K562 (cell line): ENCODE measurements around the gene OLIG2. TPM values are rescaled to one million over a fixed set of nuclear protein-coding genes. Genes with fewer than 3 reads are reported as not detected.

Experiments used
- ATAC-seq: fragments of 200-7000 bp; cut with Tn5 transposase; 3 replicates; pipeline ENCODE4 v1.9.1; 2020; ENCODE audit warnings: moderate library complexity
- BruUV-seq: library from RNA; stranded (reverse); fragments of 400-500 nt; replicated peaks from 2 replicates; lab custom pipeline; 2021; lab: Mats Ljungman, UMichigan
- CTCF ChIA-PET: fragments of 300-600 bp; formaldehyde crosslinking; extraction: SDS; loops from one replicate; lab custom pipeline; 2021; ENCODE audit warnings: low intra/inter-chr PET ratio; lab: Yijun Ruan, JAX
- POLR2A ChIA-PET: fragments of 300-600, 350-650 bp; sonication (Branson Sonifier 250); formaldehyde crosslinking; extraction: SDS; loops from one replicate; lab custom pipeline; 2021; ENCODE audit warnings: antibody characterized with exemption, inconsistent platforms; lab: Yijun Ruan, JAX
- DNase-seq, 4 experiments: peaks; one replicate each; pipeline versions ENCODE4 v3.0.0 to v3.0.0-alpha.2; 2011 to 2018; ENCODE audit warnings: low spot score in 3 of 4, mixed read lengths in 3 of 4; ENCODE audit errors: extremely low read depth in 1 of 4
- FAIRE-seq: peaks from 2 replicates; lab custom pipeline; 2011; peaks lifted over from hg19 to GRCh38; lab: Jason Lieb, UNC
- H2AFZ ChIP-seq: 2 replicates; pipeline ENCODE4 v1.6.0; 2011; ENCODE audit warnings: low read depth, low read length, control low read depth, inconsistent platforms
- H3K27ac ChIP-seq: fragments of 200-600 bp; 3 replicates; pipeline ENCODE4 v1.8.0; 2011; ENCODE audit warnings: low read depth, mild to moderate bottlenecking, control low read depth, inconsistent platforms, low read length, moderate library complexity, mixed read lengths; ENCODE audit errors: extremely low read depth
- H3K27me3 ChIP-seq, 2 experiments: fragments of 300-600 bp in 1 of 2; 2 replicates in 1 of 2; 3 replicates in 1 of 2; pipeline versions ENCODE4 v1.6.0 to v1.8.0; 2011; ENCODE audit warnings: inconsistent platforms in 2 of 2, low read length in 2 of 2, mild to moderate bottlenecking in 1 of 2, mixed read lengths in 1 of 2, moderate library complexity in 1 of 2; ENCODE audit not compliant: control insufficient read depth in 2 of 2, insufficient read depth in 2 of 2
- H3K36me3 ChIP-seq: fragments of 300-600 bp; 3 replicates; pipeline ENCODE4 v1.8.0; 2011; ENCODE audit warnings: mild to moderate bottlenecking, low read length, inconsistent platforms; ENCODE audit not compliant: control insufficient read depth, insufficient read depth
- H3K4me1 ChIP-seq, 2 experiments: fragments of 200-600 bp in 1 of 2; replicated peaks in 1 of 2; 2 replicates in 1 of 2; 3 replicates in 1 of 2; pipeline versions ENCODE4 v1.5.1 to v1.8.0; 2011; ENCODE audit warnings: inconsistent platforms in 2 of 2, low read length in 2 of 2, mild to moderate bottlenecking in 1 of 2, mixed read lengths in 1 of 2, moderate library complexity in 1 of 2; ENCODE audit not compliant: control insufficient read depth in 2 of 2, insufficient read depth in 2 of 2
- H3K4me2 ChIP-seq: 2 replicates; pipeline ENCODE4 v1.6.1; 2011; ENCODE audit warnings: low read length, control low read depth, inconsistent platforms, mixed read lengths; ENCODE audit not compliant: insufficient read depth
- H3K4me3 ChIP-seq: fragments of 200-600 bp; sonication (generic), shearing (Covaris generic); 2 replicates; pipeline ENCODE4 v1.5.1; 2016; ENCODE audit warnings: control low read depth, inconsistent platforms
- H3K79me2 ChIP-seq: fragments of 200-600 bp; 3 replicates; pipeline ENCODE4 v1.8.0; 2011; ENCODE audit warnings: low read length, inconsistent platforms; ENCODE audit not compliant: control insufficient read depth, insufficient read depth
- H3K9ac ChIP-seq, 2 experiments: 2 replicates each; pipeline versions ENCODE4 v1.6.0 to v1.6.1; 2011; ENCODE audit warnings: low read depth in 2 of 2, low read length in 2 of 2, control low read depth in 1 of 2, inconsistent platforms in 1 of 2, mild to moderate bottlenecking in 1 of 2, mixed read lengths in 1 of 2; ENCODE audit not compliant: insufficient read depth in 1 of 2
- H3K9me1 ChIP-seq: one replicate; pipeline ENCODE4 v1.6.0; 2011; ENCODE audit warnings: inconsistent platforms, mild to moderate bottlenecking, low read length, moderate library complexity; ENCODE audit not compliant: control insufficient read depth, insufficient read depth
- H3K9me3 ChIP-seq: replicated peaks from 2 replicates; pipeline ENCODE4 v1.5.1; 2011; ENCODE audit warnings: low read depth, low read length, inconsistent platforms; ENCODE audit not compliant: control insufficient read depth, insufficient read depth
- H4K20me1 ChIP-seq: replicated peaks from 2 replicates; pipeline ENCODE4 v1.6.1; 2011; ENCODE audit warnings: low read length, inconsistent platforms, mixed read lengths; ENCODE audit not compliant: control insufficient read depth, insufficient read depth
- CGGBP1 ChIP-seq: fragments of 250-450 bp; sonication (Bioruptor Pico); IDR thresholded peaks from 2 replicates; pipeline ENCODE4 v1.9.0; 2021; ENCODE audit warnings: mild to moderate bottlenecking
- CLOCK ChIP-seq: fragments of 250-450 bp; sonication (Bioruptor Pico); IDR thresholded peaks from 2 replicates; pipeline ENCODE4 v1.4.0; 2020; ENCODE audit warnings: mild to moderate bottlenecking, moderate library complexity, borderline replicate concordance
- CREBBP ChIP-seq: IDR thresholded peaks from one replicate; pipeline ENCODE4 v1.6.1; 2012; ENCODE audit warnings: low read depth, mild to moderate bottlenecking, control low read depth, inconsistent platforms, low read length
- MAX ChIP-seq: sonication (generic); formaldehyde crosslinking; IDR thresholded peaks from 2 replicates; pipeline ENCODE4 v1.9.0; 2022; ENCODE audit warnings: mild to moderate bottlenecking, missing genetic modification reagents
- NCOA6 ChIP-seq: fragments of 450-650 bp; IDR thresholded peaks from 2 replicates; pipeline ENCODE4 v1.6.1; 2017; ENCODE audit warnings: mild to moderate bottlenecking
- POLR2AphosphoS2 ChIP-seq: IDR thresholded peaks from 2 replicates; pipeline ENCODE4 v1.6.1; 2012; ENCODE audit warnings: low read length, improper control_type of control experiment
- PTTG1 ChIP-seq: fragments of 450-650 bp; IDR thresholded peaks from 2 replicates; pipeline ENCODE4 v1.6.1; 2016; ENCODE audit warnings: low read depth, mild to moderate bottlenecking, missing genetic modification characterization, missing compliant biosample characterization
- ZC3H8 ChIP-seq: fragments of 450-650 bp; IDR thresholded peaks from 2 replicates; pipeline ENCODE4 v1.6.1; 2017
- ZNF124 ChIP-seq: sonication (generic); formaldehyde crosslinking; IDR thresholded peaks from 2 replicates; pipeline ENCODE4 v1.8.1; 2022; ENCODE audit warnings: missing genetic modification reagents
- ZNF217 ChIP-seq: sonication (generic); formaldehyde crosslinking; IDR thresholded peaks from 2 replicates; pipeline ENCODE4 v1.8.0; 2022; ENCODE audit warnings: mild to moderate bottlenecking, missing genetic modification reagents
- WGBS: fragments of 100-300 bp; shearing (Covaris generic); methylation state at CpG from one replicate; pipeline ENCODE4 v1.1.6; 2016; ENCODE audit warnings: low coverage, mixed read lengths; ENCODE audit not compliant: insufficient coverage; ENCODE audit errors: missing lambda C conversion rate; 5-methylcytosine and 5-hydroxymethylcytosine counted together
- in situ Hi-C: fragments of 300-500 bp; cut with MboI; formaldehyde crosslinking; loops from 4 replicates; pipeline ENCODE4 v1.15.0; 2018; ENCODE audit warnings: inconsistent platforms, mixed read lengths
- intact Hi-C: fragments of 100-400 bp; cut with micrococcal nuclease; formaldehyde crosslinking; loops from 2 replicates; pipeline ENCODE4 v1.14.2; 2022
- polyA plus RNA-seq, 8 experiments: library from polyadenylated mRNA; depleted of rRNA in 4 of 8; stranded (reverse) in 5 of 8; unstranded in 3 of 8; fragments of >200 nt; fragmentation: Nextera tagmentation in 2 of 8; fragmentation: Illumina TruSeq in 1 of 8; extraction: Ambion mirVana in 2 of 8; extraction: Trizol in 1 of 8; gene quantifications; 2 replicates each; pipeline versions ENCODE4 v1.2.1 to v1.2.3, GENCODE V29; 2011 to 2014; ENCODE audit warnings: inconsistent platforms in 1 of 8, missing spikeins in 1 of 8
- total RNA-seq, 7 experiments: library from RNA; depleted of rRNA in 6 of 7; stranded (reverse); fragments of >200 nt in 6 of 7; fragmentation: Illumina TruSeq in 2 of 7; extraction: Trizol in 2 of 7; gene quantifications; 2 replicates each; pipeline versions ENCODE4 v1.2.1 to v1.2.3, GENCODE V29; 2011 to 2021; ENCODE audit warnings: low replicate concordance in 1 of 7

The OLIG2 gene
- total and polyA plus RNA-seq, 9 of the 15 experiments (the other 6 are each of a cell fraction or from before 2014, with no cell fraction given), result not detected

- intact Hi-C loops, result no loop called here
- peaks cover 0 to 19% of the 10 kb centered on the region in 2 experiments; a peak in 1 of 5 replicates for H3K4me1 ChIP-seq
These were observed 4.1 kb upstream of the OLIG2 start for GRCh38 chr21:33021667-33022066.

More at GRCh38 chr21:33021667-33022066, 4.1 kb upstream of the OLIG2 start:
- TF ChIP-seq MAX (CRISPR knock-in tag), result no peak
- TF ChIP-seq POLR2AphosphoS2, result no peak
- no peak for TF ChIP-seq ZNF217 (CRISPR knock-in tag)
- TF ChIP-seq ZC3H8, result no peak
- TF ChIP-seq PTTG1 (tag), result no peak
- no peak for TF ChIP-seq CGGBP1 (CRISPR knock-in tag)
- no peak for TF ChIP-seq ZNF124 (CRISPR knock-in tag)
- no peak for TF ChIP-seq CLOCK (CRISPR knock-in tag)
- TF ChIP-seq NCOA6, result no peak
- no peak for TF ChIP-seq CREBBP
- peak; percentile 15 for FAIRE-seq
- 0% methylated on average over 4 of the region's 4 CpGs for WGBS
- no TSS peak for BruUV-seq
- ChIA-PET CTCF (no interaction called here), POLR2A (interaction anchor here (0.5 kb wide), 1 partner anchor 11 kb away, joined by 3 read pairs; no protein-coding TSS in a partner anchor)
- no peaks in the 10 kb centered on the region for H3K79me2 ChIP-seq
- H3K27ac ChIP-seq, result no peak overlapping the region
- no peak overlapping the region for H3K4me3 ChIP-seq
- in situ Hi-C loops, result no loop called here
- H3K27me3 ChIP-seq, result peaks cover 59 to 78% of the 10 kb centered on the region in 2 experiments
- H3K4me2 ChIP-seq, result no peak overlapping the region
- no peaks in the 10 kb centered on the region for H3K36me3 ChIP-seq
- H2AFZ ChIP-seq, result no peak overlapping the region
- H3K9me1 ChIP-seq, result no peaks in the 10 kb centered on the region
- H3K9ac ChIP-seq, result no peak overlapping the region
- no peaks in the 10 kb centered on the region for H3K9me3 ChIP-seq
- no peaks in the 10 kb centered on the region; the same call in 1 of the 2 replicates for H4K20me1 ChIP-seq
- DNase-seq, result no peak
- ATAC-seq, result no peak
